HepG2 (cell line): ENCODE data around the gene CARD19. TPM values are rescaled to one million over a fixed set of nuclear protein-coding genes. Genes with fewer than 3 reads are reported as not detected.

Source experiments
- ATAC-seq: fragments of 200-7000 bp; cut with Tn5 transposase; 3 replicates; pipeline ENCODE4 v1.9.1; 2020; ENCODE audit warnings: mild to moderate bottlenecking, moderate library complexity
- BruUV-seq: library from RNA; stranded (reverse); fragments of 400-500 nt; replicated peaks from 2 replicates; lab custom pipeline; 2021; lab: Mats Ljungman, UMichigan
- CTCF ChIA-PET: fragments of 300-600 bp; formaldehyde crosslinking; extraction: SDS; loops from one replicate; lab custom pipeline; 2021; ENCODE audit warnings: low total read pairs, inconsistent platforms, low intra/inter-chr PET ratio; lab: Yijun Ruan, JAX
- POLR2A ChIA-PET: fragments of 350-600 bp; sonication (Branson Sonifier 250); formaldehyde crosslinking; loops from one replicate; lab custom pipeline; 2020; ENCODE audit warnings: antibody characterized with exemption, inconsistent platforms; lab: Yijun Ruan, JAX
- DNase-seq: peaks from one replicate; pipeline ENCODE4 v3.0.0-alpha.2; 2015; ENCODE audit warnings: low spot score
- FAIRE-seq: peaks from 3 replicates; lab custom pipeline; 2011; peaks lifted over from hg19 to GRCh38; lab: Jason Lieb, UNC
- H2AFZ ChIP-seq: one replicate; pipeline ENCODE4 v1.6.1; 2011; ENCODE audit warnings: low read length, inconsistent platforms
- H3K27ac ChIP-seq: fragments of 300-600 bp; 3 replicates; pipeline ENCODE4 v1.8.0; 2011; ENCODE audit warnings: mixed run types, mild to moderate bottlenecking, mixed read lengths, low read length, inconsistent platforms; ENCODE audit not compliant: insufficient read depth; ENCODE audit errors: extremely low read length
- H3K27me3 ChIP-seq, 2 experiments: fragments of 200-600 bp in 1 of 2; 2 replicates in 1 of 2; 3 replicates in 1 of 2; pipeline versions ENCODE4 v1.6.0 to v1.8.0; 2011; ENCODE audit warnings: low read length in 2 of 2, mild to moderate bottlenecking in 2 of 2, moderate library complexity in 2 of 2, inconsistent platforms in 1 of 2; ENCODE audit not compliant: insufficient read depth in 2 of 2, control insufficient read depth in 1 of 2
- H3K36me3 ChIP-seq, 2 experiments: fragments of 200-600 bp in 1 of 2; replicated peaks in 1 of 2; 2 replicates in 1 of 2; 3 replicates in 1 of 2; pipeline versions ENCODE4 v1.5.1 to v1.8.0; 2011; ENCODE audit warnings: low read length in 2 of 2, inconsistent platforms in 1 of 2; ENCODE audit not compliant: insufficient read depth in 2 of 2, control insufficient read depth in 1 of 2
- H3K4me1 ChIP-seq: 2 replicates; pipeline ENCODE4 v1.5.1; 2012; ENCODE audit warnings: low read length, inconsistent platforms; ENCODE audit not compliant: insufficient read depth
- H3K4me2 ChIP-seq: 2 replicates; pipeline ENCODE4 v1.6.0; 2011; ENCODE audit warnings: low read depth, low read length, inconsistent platforms
- H3K4me3 ChIP-seq, 3 experiments: fragments of 200-600 bp in 1 of 3; sonication (generic), shearing (Covaris generic) in 1 of 3; replicated peaks in 1 of 3; 2 replicates each; pipeline ENCODE4 v1.5.1; 2011 to 2016; ENCODE audit warnings: low read length in 3 of 3, inconsistent platforms in 2 of 3, low read depth in 2 of 3, mild to moderate bottlenecking in 2 of 3, control low read depth in 1 of 3, mixed read lengths in 1 of 3; ENCODE audit not compliant: insufficient read depth in 1 of 3
- H3K79me2 ChIP-seq: one replicate; pipeline ENCODE4 v1.6.1; 2011; ENCODE audit warnings: low read length, inconsistent platforms; ENCODE audit not compliant: insufficient read depth
- H3K9ac ChIP-seq: 2 replicates; pipeline ENCODE4 v1.6.0; 2011; ENCODE audit warnings: mild to moderate bottlenecking, low read depth, low read length, inconsistent platforms; ENCODE audit not compliant: insufficient read depth
- H3K9me3 ChIP-seq: 2 replicates; pipeline ENCODE4 v1.5.1; 2012; ENCODE audit warnings: mild to moderate bottlenecking, low read length
- H4K20me1 ChIP-seq: 2 replicates; pipeline ENCODE4 v1.6.0; 2011; ENCODE audit warnings: inconsistent platforms, mild to moderate bottlenecking, low read length, moderate library complexity; ENCODE audit not compliant: insufficient read depth
- EP300 ChIP-seq, 3 experiments: sonication (generic) in 1 of 3; formaldehyde crosslinking in 1 of 3; IDR thresholded peaks; 2 replicates each; pipeline versions ENCODE4 v1.5.1 to v1.6.1; 2011 to 2020; ENCODE audit warnings: low read depth in 2 of 3, low read length in 2 of 3, borderline replicate concordance in 1 of 3, improper control_type of control experiment in 1 of 3, mild to moderate bottlenecking in 1 of 3, missing genetic modification reagents in 1 of 3, moderate library complexity in 1 of 3
- POLR2AphosphoS2 ChIP-seq: IDR thresholded peaks from 2 replicates; pipeline ENCODE4 v1.6.1; 2011; ENCODE audit warnings: low read depth, low read length, improper control_type of control experiment
- RFX1 ChIP-seq: fragments of 450-650 bp; IDR thresholded peaks from 2 replicates; pipeline ENCODE4 v1.6.1; 2017
- RFXAP ChIP-seq: sonication (generic); formaldehyde crosslinking; IDR thresholded peaks from 2 replicates; pipeline ENCODE4 v1.4.0; 2020; ENCODE audit warnings: missing genetic modification reagents, borderline replicate concordance
- ZNF207 ChIP-seq: fragments of 450-650 bp; IDR thresholded peaks from 2 replicates; pipeline ENCODE4 v1.6.1; 2016; ENCODE audit warnings: antibody characterized with exemption, borderline replicate concordance
- ZNF790 ChIP-seq: sonication (generic); formaldehyde crosslinking; IDR thresholded peaks from 2 replicates; pipeline ENCODE4 v1.8.0; 2022; ENCODE audit warnings: missing genetic modification reagents, mild to moderate bottlenecking, borderline replicate concordance
- WGBS: methylation state at CpG from one replicate; pipeline ENCODE4 v1.1.6; 2017; ENCODE audit warnings: low lambda C conversion rate; 5-methylcytosine and 5-hydroxymethylcytosine counted together
- in situ Hi-C: cut with HindIII; loops from 2 replicates; pipeline ENCODE4 v1.10.0; 2017; ENCODE audit warnings: low pct_unique_long_range_greater_than_20kb; ENCODE audit not compliant: extremely low pct_ligation_motif_present
- intact Hi-C: fragments of 100-400 bp; cut with micrococcal nuclease; formaldehyde crosslinking; loops from one replicate; pipeline ENCODE4 v1.10.0; 2022; ENCODE audit not compliant: unreplicated experiment
- polyA plus RNA-seq, 8 experiments: library from polyadenylated mRNA; depleted of rRNA in 3 of 8; stranded (reverse) in 7 of 8; unstranded in 1 of 8; fragments of >200 nt; fragmentation: Illumina TruSeq in 4 of 8; extraction: Trizol in 4 of 8; gene quantifications; 2 replicates each; pipeline versions ENCODE4 v1.2.1 to v1.2.3, GENCODE V29; 2011 to 2016; ENCODE audit warnings: low read depth in 4 of 8, missing spikeins in 1 of 8, mixed read lengths in 1 of 8; ENCODE audit not compliant: insufficient read depth in 1 of 8
- total RNA-seq, 5 experiments: library from RNA; depleted of rRNA; stranded (reverse); fragments of >200 nt; fragmentation: Illumina TruSeq; extraction: Trizol; gene quantifications; 2 replicates each; pipeline ENCODE4 v1.2.3, GENCODE V29; 2016; ENCODE audit warnings: low read depth in 1 of 5
- TF ChIP-seq, protein P1 (sequence below): IDR thresholded peaks from 2 replicates; pipeline ENCODE4 v1.6.1; 2016; ENCODE audit warnings: low read depth, missing genetic modification reagents, missing compliant biosample characterization
- TF ChIP-seq, protein P2 (sequence below): sonication (generic); formaldehyde crosslinking; IDR thresholded peaks from 2 replicates; pipeline ENCODE4 v1.5.1; 2020; ENCODE audit warnings: mild to moderate bottlenecking, missing genetic modification reagents, borderline replicate concordance
- TF ChIP-seq, protein P3 (sequence below): sonication (generic); formaldehyde crosslinking; IDR thresholded peaks from 2 replicates; pipeline ENCODE4 v1.9.0; 2022; ENCODE audit warnings: low read depth, missing genetic modification reagents

The CARD19 gene
- total and polyA plus RNA-seq, 2 of the 13 experiments (the other 11 are each of a cell fraction or from before 2014, with no cell fraction given) = 18.4 to 47.2 TPM

DNA sequence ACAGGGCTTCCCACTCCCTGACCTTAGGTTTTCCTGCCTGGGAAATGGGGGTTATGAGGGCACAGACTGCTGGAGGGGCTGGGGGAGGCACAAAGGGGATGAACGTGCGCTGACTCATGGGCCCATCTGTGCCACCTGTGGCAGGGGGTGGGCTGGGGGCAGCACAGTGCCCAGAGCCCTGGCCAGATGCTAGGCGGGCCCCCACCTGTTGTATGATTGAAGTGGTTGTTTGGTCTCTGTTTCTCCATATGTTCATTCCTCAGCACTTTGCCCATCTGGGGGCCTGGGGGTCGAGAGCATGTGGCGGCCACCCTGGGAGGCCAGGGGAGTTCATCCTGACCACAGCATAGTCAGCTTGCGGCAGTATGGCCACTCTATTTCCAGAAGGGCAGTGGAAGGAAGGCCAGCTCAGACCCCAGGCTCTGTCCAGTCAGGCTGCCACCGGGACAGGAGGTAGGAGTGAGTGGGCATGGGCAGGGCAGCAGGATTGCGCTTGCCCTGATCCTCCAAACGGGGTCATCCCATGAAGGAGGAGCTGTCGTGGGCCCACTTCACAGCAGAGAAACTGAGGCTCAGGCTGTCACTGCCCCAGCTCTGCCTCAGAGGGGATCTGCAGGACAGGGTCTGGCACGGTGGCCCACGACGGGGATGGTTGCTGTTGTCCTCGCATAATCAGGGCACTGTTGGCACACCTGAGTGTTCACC lies 38.9 kb downstream of the CARD19 start:
- H3K9me3 ChIP-seq = no peaks in the 10 kb centered on the region
- peaks cover 77% of the 10 kb centered on the region for H3K4me1 ChIP-seq
- POLR2A ChIA-PET = interaction anchor here (1.3 to 7.5 kb wide), 10 partner anchors 9 to 317 kb away, joined by 5 to 195 read pairs (median 16); partner anchors contain the start of gene CARD19
- H3K4me2 ChIP-seq = peak overlapping the region; percentile 89
- no peak for FAIRE-seq
- intact Hi-C loops = no loop called here
- H3K27me3 ChIP-seq = peaks cover 3 to 6% of the 10 kb centered on the region in 2 experiments; a peak in 1 of 5 replicates
- 48% methylated on average over 5 of the region's 14 CpGs for WGBS
- H3K4me3 ChIP-seq = peak overlapping the region; percentile 60 to 96 (median 92)
- in situ Hi-C loops = no loop called here
- no peaks in the 10 kb centered on the region for H4K20me1 ChIP-seq
- peaks cover 36% of the 10 kb centered on the region for H3K79me2 ChIP-seq
- CTCF ChIA-PET = no interaction called here
- no peak overlapping the region for H2AFZ ChIP-seq
- peaks cover 3 to 5% of the 10 kb centered on the region in 2 experiments; a peak in 3 of 5 replicates for H3K36me3 ChIP-seq
- no TSS peak for BruUV-seq
- no peak for DNase-seq
- peak overlapping the region; percentile 99 for H3K27ac ChIP-seq
- no peak for ATAC-seq
- H3K9ac ChIP-seq = peak overlapping the region; percentile 82
- TF ChIP-seq, protein P1, sequence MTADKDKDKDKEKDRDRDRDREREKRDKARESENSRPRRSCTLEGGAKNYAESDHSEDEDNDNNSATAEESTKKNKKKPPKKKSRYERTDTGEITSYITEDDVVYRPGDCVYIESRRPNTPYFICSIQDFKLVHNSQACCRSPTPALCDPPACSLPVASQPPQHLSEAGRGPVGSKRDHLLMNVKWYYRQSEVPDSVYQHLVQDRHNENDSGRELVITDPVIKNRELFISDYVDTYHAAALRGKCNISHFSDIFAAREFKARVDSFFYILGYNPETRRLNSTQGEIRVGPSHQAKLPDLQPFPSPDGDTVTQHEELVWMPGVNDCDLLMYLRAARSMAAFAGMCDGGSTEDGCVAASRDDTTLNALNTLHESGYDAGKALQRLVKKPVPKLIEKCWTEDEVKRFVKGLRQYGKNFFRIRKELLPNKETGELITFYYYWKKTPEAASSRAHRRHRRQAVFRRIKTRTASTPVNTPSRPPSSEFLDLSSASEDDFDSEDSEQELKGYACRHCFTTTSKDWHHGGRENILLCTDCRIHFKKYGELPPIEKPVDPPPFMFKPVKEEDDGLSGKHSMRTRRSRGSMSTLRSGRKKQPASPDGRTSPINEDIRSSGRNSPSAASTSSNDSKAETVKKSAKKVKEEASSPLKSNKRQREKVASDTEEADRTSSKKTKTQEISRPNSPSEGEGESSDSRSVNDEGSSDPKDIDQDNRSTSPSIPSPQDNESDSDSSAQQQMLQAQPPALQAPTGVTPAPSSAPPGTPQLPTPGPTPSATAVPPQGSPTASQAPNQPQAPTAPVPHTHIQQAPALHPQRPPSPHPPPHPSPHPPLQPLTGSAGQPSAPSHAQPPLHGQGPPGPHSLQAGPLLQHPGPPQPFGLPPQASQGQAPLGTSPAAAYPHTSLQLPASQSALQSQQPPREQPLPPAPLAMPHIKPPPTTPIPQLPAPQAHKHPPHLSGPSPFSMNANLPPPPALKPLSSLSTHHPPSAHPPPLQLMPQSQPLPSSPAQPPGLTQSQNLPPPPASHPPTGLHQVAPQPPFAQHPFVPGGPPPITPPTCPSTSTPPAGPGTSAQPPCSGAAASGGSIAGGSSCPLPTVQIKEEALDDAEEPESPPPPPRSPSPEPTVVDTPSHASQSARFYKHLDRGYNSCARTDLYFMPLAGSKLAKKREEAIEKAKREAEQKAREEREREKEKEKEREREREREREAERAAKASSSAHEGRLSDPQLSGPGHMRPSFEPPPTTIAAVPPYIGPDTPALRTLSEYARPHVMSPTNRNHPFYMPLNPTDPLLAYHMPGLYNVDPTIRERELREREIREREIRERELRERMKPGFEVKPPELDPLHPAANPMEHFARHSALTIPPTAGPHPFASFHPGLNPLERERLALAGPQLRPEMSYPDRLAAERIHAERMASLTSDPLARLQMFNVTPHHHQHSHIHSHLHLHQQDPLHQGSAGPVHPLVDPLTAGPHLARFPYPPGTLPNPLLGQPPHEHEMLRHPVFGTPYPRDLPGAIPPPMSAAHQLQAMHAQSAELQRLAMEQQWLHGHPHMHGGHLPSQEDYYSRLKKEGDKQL (CRISPR knock-in tag) = no peak
- TF ChIP-seq POLR2AphosphoS2 = no peak
- TF ChIP-seq, protein P2, sequence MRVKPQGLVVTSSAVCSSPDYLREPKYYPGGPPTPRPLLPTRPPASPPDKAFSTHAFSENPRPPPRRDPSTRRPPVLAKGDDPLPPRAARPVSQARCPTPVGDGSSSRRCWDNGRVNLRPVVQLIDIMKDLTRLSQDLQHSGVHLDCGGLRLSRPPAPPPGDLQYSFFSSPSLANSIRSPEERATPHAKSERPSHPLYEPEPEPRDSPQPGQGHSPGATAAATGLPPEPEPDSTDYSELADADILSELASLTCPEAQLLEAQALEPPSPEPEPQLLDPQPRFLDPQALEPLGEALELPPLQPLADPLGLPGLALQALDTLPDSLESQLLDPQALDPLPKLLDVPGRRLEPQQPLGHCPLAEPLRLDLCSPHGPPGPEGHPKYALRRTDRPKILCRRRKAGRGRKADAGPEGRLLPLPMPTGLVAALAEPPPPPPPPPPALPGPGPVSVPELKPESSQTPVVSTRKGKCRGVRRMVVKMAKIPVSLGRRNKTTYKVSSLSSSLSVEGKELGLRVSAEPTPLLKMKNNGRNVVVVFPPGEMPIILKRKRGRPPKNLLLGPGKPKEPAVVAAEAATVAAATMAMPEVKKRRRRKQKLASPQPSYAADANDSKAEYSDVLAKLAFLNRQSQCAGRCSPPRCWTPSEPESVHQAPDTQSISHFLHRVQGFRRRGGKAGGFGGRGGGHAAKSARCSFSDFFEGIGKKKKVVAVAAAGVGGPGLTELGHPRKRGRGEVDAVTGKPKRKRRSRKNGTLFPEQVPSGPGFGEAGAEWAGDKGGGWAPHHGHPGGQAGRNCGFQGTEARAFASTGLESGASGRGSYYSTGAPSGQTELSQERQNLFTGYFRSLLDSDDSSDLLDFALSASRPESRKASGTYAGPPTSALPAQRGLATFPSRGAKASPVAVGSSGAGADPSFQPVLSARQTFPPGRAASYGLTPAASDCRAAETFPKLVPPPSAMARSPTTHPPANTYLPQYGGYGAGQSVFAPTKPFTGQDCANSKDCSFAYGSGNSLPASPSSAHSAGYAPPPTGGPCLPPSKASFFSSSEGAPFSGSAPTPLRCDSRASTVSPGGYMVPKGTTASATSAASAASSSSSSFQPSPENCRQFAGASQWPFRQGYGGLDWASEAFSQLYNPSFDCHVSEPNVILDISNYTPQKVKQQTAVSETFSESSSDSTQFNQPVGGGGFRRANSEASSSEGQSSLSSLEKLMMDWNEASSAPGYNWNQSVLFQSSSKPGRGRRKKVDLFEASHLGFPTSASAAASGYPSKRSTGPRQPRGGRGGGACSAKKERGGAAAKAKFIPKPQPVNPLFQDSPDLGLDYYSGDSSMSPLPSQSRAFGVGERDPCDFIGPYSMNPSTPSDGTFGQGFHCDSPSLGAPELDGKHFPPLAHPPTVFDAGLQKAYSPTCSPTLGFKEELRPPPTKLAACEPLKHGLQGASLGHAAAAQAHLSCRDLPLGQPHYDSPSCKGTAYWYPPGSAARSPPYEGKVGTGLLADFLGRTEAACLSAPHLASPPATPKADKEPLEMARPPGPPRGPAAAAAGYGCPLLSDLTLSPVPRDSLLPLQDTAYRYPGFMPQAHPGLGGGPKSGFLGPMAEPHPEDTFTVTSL = 0 out of 2 replicates have a peak, but pooled peaks have one; percentile 41
- no peak for TF ChIP-seq ZNF207
- TF ChIP-seq, protein P3, sequence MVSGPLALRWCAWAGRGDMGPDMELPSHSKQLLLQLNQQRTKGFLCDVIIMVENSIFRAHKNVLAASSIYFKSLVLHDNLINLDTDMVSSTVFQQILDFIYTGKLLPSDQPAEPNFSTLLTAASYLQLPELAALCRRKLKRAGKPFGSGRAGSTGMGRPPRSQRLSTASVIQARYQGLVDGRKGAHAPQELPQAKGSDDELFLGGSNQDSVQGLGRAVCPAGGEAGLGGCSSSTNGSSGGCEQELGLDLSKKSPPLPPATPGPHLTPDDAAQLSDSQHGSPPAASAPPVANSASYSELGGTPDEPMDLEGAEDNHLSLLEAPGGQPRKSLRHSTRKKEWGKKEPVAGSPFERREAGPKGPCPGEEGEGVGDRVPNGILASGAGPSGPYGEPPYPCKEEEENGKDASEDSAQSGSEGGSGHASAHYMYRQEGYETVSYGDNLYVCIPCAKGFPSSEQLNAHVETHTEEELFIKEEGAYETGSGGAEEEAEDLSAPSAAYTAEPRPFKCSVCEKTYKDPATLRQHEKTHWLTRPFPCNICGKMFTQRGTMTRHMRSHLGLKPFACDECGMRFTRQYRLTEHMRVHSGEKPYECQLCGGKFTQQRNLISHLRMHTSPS (CRISPR knock-in tag) = peak; percentile 39; the same call in 1 of the 2 replicates
- TF ChIP-seq EP300 (IDR thresholded peaks at IDR 0.05; ENCODE audit: low read depth in 2 of 2, low read length in 2 of 2) = no peak
- TF ChIP-seq EP300 (CRISPR knock-in tag; IDR thresholded peaks at IDR 0.05; ENCODE audit: borderline replicate concordance) = no peak
- no peak for TF ChIP-seq RFX1
- TF ChIP-seq RFXAP (CRISPR knock-in tag) = no peak
- 0 out of 2 replicates have a peak, but pooled peaks have one; percentile 60 for TF ChIP-seq ZNF790 (CRISPR knock-in tag)
